Activated CD8-positive, alpha-beta memory T cell treated with anti-CD3 and anti-CD28 coated beads for 24 hours (primary cell): ENCODE data around the gene SHANK1.
"Not testable (repeated sequence)": the region's sequence is repeated elsewhere in the genome, so short reads cannot be mapped to it uniquely, and the experiment has no call there.

ENCODE experiments used
- DNase-seq: peaks from one replicate; pipeline ENCODE4 v3.0.0-alpha.2; 2020

SHANK1 gene

GRCh38 chr19:50632151-50632835 is 87.3 kb downstream of the SHANK1 start:
- no peak for DNase-seq

GRCh38 chr19:50629801-50630200 is 89.8 kb downstream of the SHANK1 start:
- no peak for DNase-seq

- DNase-seq = no peak
These were observed 90.4 kb downstream of the SHANK1 start for GRCh38 chr19:50629194-50629593.

GRCh38 chr19:50628551-50628950 is 91.1 kb downstream of the SHANK1 start:
- DNase-seq = no peak

- no peak for DNase-seq
These were observed 91.5 kb downstream of the SHANK1 start for GRCh38 chr19:50628146-50628545.

GRCh38 chr19:50626795-50627194 is 92.8 kb downstream of the SHANK1 start:
- no peak for DNase-seq

GRCh38 chr19:50626011-50626410 is 93.6 kb downstream of the SHANK1 start:
- DNase-seq = no peak

GRCh38 chr19:50624949-50625600 is 94.5 kb downstream of the SHANK1 start:
- no peak for DNase-seq

GRCh38 chr19:50620394-50620906 is 99.2 kb downstream of the SHANK1 start:
- DNase-seq = not testable (repeated sequence)

GRCh38 chr19:50619184-50619583 is 100.4 kb downstream of the SHANK1 start:
- not testable (repeated sequence) for DNase-seq

- not testable (repeated sequence) for DNase-seq
These were observed 101.2 kb downstream of the SHANK1 start for GRCh38 chr19:50618379-50618778.

- not testable (repeated sequence) for DNase-seq
These were observed 106.8 kb downstream of the SHANK1 start for GRCh38 chr19:50612504-50613404.
